Measurements from ENCODE around the gene PLA2G10.

PLA2G10 gene

DNA sequence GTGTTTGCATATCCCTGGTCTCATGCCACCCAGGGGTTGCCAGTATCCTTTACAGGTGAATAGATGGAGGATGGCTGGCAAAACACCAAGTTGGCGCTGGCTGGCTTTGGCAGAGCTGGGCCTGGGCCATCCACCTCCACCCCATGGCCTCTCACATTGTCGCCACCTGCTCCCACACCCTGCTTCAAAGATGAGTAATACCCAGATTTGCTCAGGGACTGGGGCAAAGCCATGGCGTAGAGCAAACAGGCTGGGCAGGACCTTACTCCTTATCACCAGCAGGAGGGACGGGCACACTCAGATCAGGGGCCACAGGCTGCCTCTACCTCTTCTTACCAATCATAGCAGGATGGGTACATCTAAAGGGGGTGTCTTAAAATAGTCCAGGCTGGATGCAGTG, 24.3 kb downstream of the PLA2G10 start:
- no peak overlapping the region for H3K18ac ChIP-seq (ENCODE audit: low read length)
- H3K27ac ChIP-seq (ENCODE audit: low read depth, low read length) = no peak overlapping the region
- no peak overlapping the region for H3K4ac ChIP-seq (ENCODE audit: low read depth, low read length)
- no peak overlapping the region for H3K23ac ChIP-seq (ENCODE audit: low read length)
- H3K36me3 ChIP-seq (ENCODE audit: control insufficient read depth, insufficient read depth, low read length) = peaks cover 5% of the 10 kb centered on the region
- no peak for DNase-seq
- no peak overlapping the region for H4K5ac ChIP-seq (ENCODE audit: low read length)
- H2BK5ac ChIP-seq (ENCODE audit: low read length) = no peak overlapping the region
- no peaks in the 10 kb centered on the region for H3K79me1 ChIP-seq (ENCODE audit: low read length)
- H3K56ac ChIP-seq (ENCODE audit: low read length) = no peak overlapping the region
- no peak overlapping the region for H3K4me2 ChIP-seq (ENCODE audit: low read length)
- no peak overlapping the region for H2AK5ac ChIP-seq (ENCODE audit: low read length)
- no CpG with 5 or more reads among the region's 4 CpGs for WGBS (ENCODE audit: extremely low coverage, insufficient coverage, low lambda C conversion rate)
- H3K27me3 ChIP-seq (ENCODE audit: insufficient read depth, low read length, poor library complexity) = no peaks in the 10 kb centered on the region
- H2BK120ac ChIP-seq (ENCODE audit: low read depth, low read length) = no peak overlapping the region
- H3K4me3 ChIP-seq (ENCODE audit: low read length) = no peak overlapping the region
- H3K4me1 ChIP-seq (ENCODE audit: control insufficient read depth, low read depth, low read length) = no peaks in the 10 kb centered on the region
- no peak overlapping the region for H4K8ac ChIP-seq (ENCODE audit: low read depth, low read length)
- no peak overlapping the region for H2BK15ac ChIP-seq (replicated peaks; ENCODE audit: low read depth)
- no peaks in the 10 kb centered on the region for H3K79me2 ChIP-seq (ENCODE audit: control insufficient read depth, insufficient read depth, low read length)
- H3K9ac ChIP-seq (ENCODE audit: low read length) = no peak overlapping the region

DNA sequence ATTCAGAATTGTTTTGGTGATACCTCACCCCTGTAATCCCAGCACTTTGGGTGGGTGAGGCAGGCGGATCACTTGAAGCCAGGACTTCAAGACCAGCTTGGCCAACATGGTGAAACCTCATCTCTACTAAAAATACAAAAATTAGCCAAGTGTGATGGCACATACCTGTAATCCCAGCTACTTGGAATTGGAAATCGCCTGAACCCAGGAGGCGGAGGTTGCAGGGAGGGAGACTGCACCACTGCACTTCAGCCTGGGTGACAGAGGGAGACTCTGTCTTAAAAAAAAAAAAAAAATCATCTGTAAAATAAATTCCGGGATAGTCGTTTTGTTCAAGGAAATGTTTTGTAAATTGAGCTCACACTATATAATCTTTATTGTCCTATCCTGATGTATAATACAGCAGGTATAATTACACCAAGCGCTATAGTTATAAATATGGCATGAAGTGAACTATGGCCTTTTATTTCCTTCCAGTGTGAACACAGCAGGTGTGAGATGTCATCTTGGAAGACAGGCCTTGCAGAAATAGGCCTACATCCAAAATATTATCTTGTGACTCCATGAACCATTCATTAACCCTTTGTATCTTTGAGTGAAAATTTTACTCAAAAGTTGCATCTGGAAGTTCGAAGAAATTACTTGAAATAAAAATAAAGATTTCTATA, 25.4 kb downstream of the PLA2G10 start:
- H4K8ac ChIP-seq (ENCODE audit: low read depth, low read length) = no peak overlapping the region
- no peak overlapping the region for H2BK15ac ChIP-seq (replicated peaks; ENCODE audit: low read depth)
- no peak overlapping the region for H3K23ac ChIP-seq (ENCODE audit: low read length)
- no peak overlapping the region for H3K56ac ChIP-seq (ENCODE audit: low read length)
- no peak overlapping the region for H3K4me3 ChIP-seq (ENCODE audit: low read length)
- no peaks in the 10 kb centered on the region for H3K79me1 ChIP-seq (ENCODE audit: low read length)
- no peaks in the 10 kb centered on the region for H3K79me2 ChIP-seq (ENCODE audit: control insufficient read depth, insufficient read depth, low read length)
- H4K5ac ChIP-seq (ENCODE audit: low read length) = no peak overlapping the region
- peaks cover 6% of the 10 kb centered on the region for H3K36me3 ChIP-seq (ENCODE audit: control insufficient read depth, insufficient read depth, low read length)
- H2BK120ac ChIP-seq (ENCODE audit: low read depth, low read length) = no peak overlapping the region
- no peak overlapping the region for H2AK5ac ChIP-seq (ENCODE audit: low read length)
- no peak overlapping the region for H3K18ac ChIP-seq (ENCODE audit: low read length)
- no peaks in the 10 kb centered on the region for H3K4me1 ChIP-seq (ENCODE audit: control insufficient read depth, low read depth, low read length)
- H3K4me2 ChIP-seq (ENCODE audit: low read length) = no peak overlapping the region
- H3K27ac ChIP-seq (ENCODE audit: low read depth, low read length) = no peak overlapping the region
- no peak overlapping the region for H2BK5ac ChIP-seq (ENCODE audit: low read length)
- DNase-seq = no peak
- H3K4ac ChIP-seq (ENCODE audit: low read depth, low read length) = no peak overlapping the region
- no peaks in the 10 kb centered on the region for H3K27me3 ChIP-seq (ENCODE audit: insufficient read depth, low read length, poor library complexity)
- no peak overlapping the region for H3K9ac ChIP-seq (ENCODE audit: low read length)
- WGBS (ENCODE audit: extremely low coverage, insufficient coverage, low lambda C conversion rate) = no CpG with 5 or more reads among the region's 7 CpGs

DNA sequence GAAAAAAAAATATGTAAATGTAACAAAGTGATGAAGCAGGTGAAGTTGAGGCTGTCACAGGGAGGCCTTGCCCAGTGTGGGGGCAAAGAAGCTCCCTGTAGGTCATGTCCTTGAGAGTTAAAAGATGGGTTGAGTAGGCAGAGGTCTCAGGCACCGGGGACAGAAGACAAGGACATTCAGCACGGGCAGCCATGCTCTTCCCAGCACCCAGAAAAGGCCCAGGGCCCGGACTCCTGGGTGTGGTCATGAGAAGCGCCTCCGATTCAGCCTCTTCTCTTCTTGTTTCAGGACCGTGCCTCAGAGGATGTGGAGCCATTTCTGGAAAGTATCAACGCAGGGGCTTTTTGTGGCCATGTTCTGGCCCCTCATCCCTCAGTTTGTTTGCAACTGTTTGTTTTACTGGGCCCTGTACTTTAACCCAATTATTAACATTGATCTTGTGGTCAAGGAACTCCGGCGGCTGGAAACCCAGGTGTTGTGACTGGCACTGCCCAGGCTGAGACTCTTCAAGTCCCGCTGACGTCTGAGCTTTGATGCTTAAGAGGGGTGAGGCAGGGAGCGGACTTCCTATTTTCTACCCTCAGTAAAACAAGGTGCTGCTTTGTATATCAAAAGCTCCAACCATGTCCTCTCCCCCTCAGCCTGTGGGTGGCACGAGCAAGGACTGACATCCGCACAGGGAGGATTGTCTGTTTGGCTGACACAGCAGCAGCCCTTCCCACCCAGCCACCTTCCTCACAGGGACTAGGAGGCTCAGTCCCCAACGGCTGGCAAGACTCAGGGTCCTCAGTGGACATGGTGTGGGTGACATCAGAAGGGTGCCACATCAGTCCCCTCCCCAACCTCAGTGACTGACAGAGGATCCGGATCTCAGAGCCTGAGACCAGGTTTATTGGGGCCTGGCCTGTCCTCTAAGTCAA, 26.5 kb downstream of the PLA2G10 start:
- DNase-seq = no peak
- Histone ChIP-seq H3K18ac (ENCODE audit: low read length) (no peak overlapping the region), H2BK15ac (replicated peaks; ENCODE audit: low read depth) (no peak overlapping the region), H3K4me3 (ENCODE audit: low read length) (no peak overlapping the region), H3K4me2 (ENCODE audit: low read length) (no peak overlapping the region), H3K36me3 (ENCODE audit: control insufficient read depth, insufficient read depth, low read length) (peaks cover 6% of the 10 kb centered on the region), H2AK5ac (ENCODE audit: low read length) (no peak overlapping the region), H2BK120ac (ENCODE audit: low read depth, low read length) (no peak overlapping the region), H3K56ac (ENCODE audit: low read length) (no peak overlapping the region), H2BK5ac (ENCODE audit: low read length) (no peak overlapping the region), H4K8ac (ENCODE audit: low read depth, low read length) (no peak overlapping the region), H4K5ac (ENCODE audit: low read length) (no peak overlapping the region), H3K27me3 (ENCODE audit: insufficient read depth, low read length, poor library complexity) (no peaks in the 10 kb centered on the region), H3K23ac (ENCODE audit: low read length) (no peak overlapping the region), H3K4me1 (ENCODE audit: control insufficient read depth, low read depth, low read length) (no peaks in the 10 kb centered on the region), H3K9ac (ENCODE audit: low read length) (no peak overlapping the region), H3K4ac (ENCODE audit: low read depth, low read length) (no peak overlapping the region), H3K79me2 (ENCODE audit: control insufficient read depth, insufficient read depth, low read length) (no peaks in the 10 kb centered on the region), H3K27ac (ENCODE audit: low read depth, low read length) (no peak overlapping the region), H3K79me1 (ENCODE audit: low read length) (no peaks in the 10 kb centered on the region)
- no CpG with 5 or more reads among the region's 16 CpGs for WGBS (ENCODE audit: extremely low coverage, insufficient coverage, low lambda C conversion rate)

DNA sequence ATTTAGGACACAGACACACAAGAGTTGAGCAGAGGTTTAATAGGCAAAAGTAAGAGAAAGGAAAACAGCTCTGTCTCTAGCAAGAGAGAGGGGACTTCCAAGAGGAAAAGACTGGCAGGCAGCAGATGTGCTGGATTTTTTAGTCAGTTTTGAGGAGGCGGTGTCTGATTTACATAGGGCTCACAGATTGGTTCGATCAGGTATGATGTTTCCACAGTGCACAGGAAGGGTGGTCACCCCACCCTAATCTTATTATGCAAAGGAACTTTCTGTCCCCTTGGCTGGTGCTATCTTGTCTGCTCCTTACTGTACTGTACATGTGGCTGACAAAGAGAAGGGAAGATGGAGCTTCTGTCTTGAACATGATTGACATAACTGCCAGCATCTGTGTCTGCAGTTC, 36.0 kb downstream of the PLA2G10 start:
- DNase-seq = no peak
- no peak overlapping the region for H3K4ac ChIP-seq (ENCODE audit: low read depth, low read length)
- no peak overlapping the region for H2AK5ac ChIP-seq (ENCODE audit: low read length)
- H3K56ac ChIP-seq (ENCODE audit: low read length) = no peak overlapping the region
- no peaks in the 10 kb centered on the region for H3K79me2 ChIP-seq (ENCODE audit: control insufficient read depth, insufficient read depth, low read length)
- no peak overlapping the region for H4K8ac ChIP-seq (ENCODE audit: low read depth, low read length)
- H3K18ac ChIP-seq (ENCODE audit: low read length) = no peak overlapping the region
- H3K36me3 ChIP-seq (ENCODE audit: control insufficient read depth, insufficient read depth, low read length) = peaks cover 7% of the 10 kb centered on the region
- H3K23ac ChIP-seq (ENCODE audit: low read length) = no peak overlapping the region
- H2BK15ac ChIP-seq (replicated peaks; ENCODE audit: low read depth) = no peak overlapping the region
- H3K4me3 ChIP-seq (ENCODE audit: low read length) = no peak overlapping the region
- H2BK5ac ChIP-seq (ENCODE audit: low read length) = no peak overlapping the region
- no peak overlapping the region for H4K5ac ChIP-seq (ENCODE audit: low read length)
- H3K4me2 ChIP-seq (ENCODE audit: low read length) = no peak overlapping the region
- no CpG with 5 or more reads among the region's 2 CpGs for whole genome bisulfite sequencing (ENCODE audit: extremely low coverage, insufficient coverage, low lambda C conversion rate)
- no peaks in the 10 kb centered on the region for H3K4me1 ChIP-seq (ENCODE audit: control insufficient read depth, low read depth, low read length)
- no peak overlapping the region for H2BK120ac ChIP-seq (ENCODE audit: low read depth, low read length)
- H3K9ac ChIP-seq (ENCODE audit: low read length) = no peak overlapping the region
- H3K27me3 ChIP-seq (ENCODE audit: insufficient read depth, low read length, poor library complexity) = no peaks in the 10 kb centered on the region
- no peak overlapping the region for H3K27ac ChIP-seq (ENCODE audit: low read depth, low read length)
- no peaks in the 10 kb centered on the region for H3K79me1 ChIP-seq (ENCODE audit: low read length)

DNA sequence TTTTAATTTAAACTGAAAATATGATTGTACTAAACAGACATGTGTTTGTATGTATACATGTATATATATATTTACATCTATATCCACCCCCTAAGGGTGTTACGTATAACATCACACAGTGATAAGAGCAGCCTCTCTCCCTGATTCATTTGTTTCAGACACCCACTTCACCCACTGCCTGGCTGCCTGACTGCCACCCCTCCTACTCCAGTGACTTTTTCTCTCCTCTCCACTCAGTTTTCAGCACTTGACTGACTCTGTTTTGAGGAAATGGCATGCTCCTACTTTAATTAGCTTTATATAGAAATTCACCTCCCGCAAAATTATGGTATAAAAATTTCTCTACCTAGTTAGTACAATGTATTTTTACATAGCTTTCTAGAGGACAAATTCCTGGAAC, 41.4 kb downstream of the PLA2G10 start:
- WGBS (ENCODE audit: extremely low coverage, insufficient coverage, low lambda C conversion rate) = no CpG with 5 or more reads among the region's 2 CpGs
- no peaks in the 10 kb centered on the region for H3K4me1 ChIP-seq (ENCODE audit: control insufficient read depth, low read depth, low read length)
- no peak overlapping the region for H3K4ac ChIP-seq (ENCODE audit: low read depth, low read length)
- H4K5ac ChIP-seq (ENCODE audit: low read length) = no peak overlapping the region
- no peak overlapping the region for H3K56ac ChIP-seq (ENCODE audit: low read length)
- H3K36me3 ChIP-seq (ENCODE audit: control insufficient read depth, insufficient read depth, low read length) = peaks cover 6% of the 10 kb centered on the region
- no peak overlapping the region for H3K9ac ChIP-seq (ENCODE audit: low read length)
- H2BK5ac ChIP-seq (ENCODE audit: low read length) = no peak overlapping the region
- no peak overlapping the region for H2BK15ac ChIP-seq (replicated peaks; ENCODE audit: low read depth)
- H3K4me3 ChIP-seq (ENCODE audit: low read length) = no peak overlapping the region
- no peak overlapping the region for H2BK120ac ChIP-seq (ENCODE audit: low read depth, low read length)
- H3K79me1 ChIP-seq (ENCODE audit: low read length) = peaks cover 1% of the 10 kb centered on the region
- no peaks in the 10 kb centered on the region for H3K79me2 ChIP-seq (ENCODE audit: control insufficient read depth, insufficient read depth, low read length)
- H3K27ac ChIP-seq (ENCODE audit: low read depth, low read length) = no peak overlapping the region
- H3K27me3 ChIP-seq (ENCODE audit: insufficient read depth, low read length, poor library complexity) = no peaks in the 10 kb centered on the region
- H2AK5ac ChIP-seq (ENCODE audit: low read length) = no peak overlapping the region
- H3K18ac ChIP-seq (ENCODE audit: low read length) = no peak overlapping the region
- no peak overlapping the region for H3K23ac ChIP-seq (ENCODE audit: low read length)
- no peak for DNase-seq
- no peak overlapping the region for H3K4me2 ChIP-seq (ENCODE audit: low read length)
- no peak overlapping the region for H4K8ac ChIP-seq (ENCODE audit: low read depth, low read length)
